A673 (cell line): ENCODE results near the gene NT5M.

ENCODE experiments used
- CTCF ChIP-seq: fragments of 300-800, 200-600 bp; sonication (generic); conservative IDR thresholded peaks from 2 replicates; pipeline ENCODE4 v1.5.1; 2017; ENCODE audit warnings: low read depth, mild to moderate bottlenecking, antibody characterized with exemption, low read length, moderate library complexity, mixed read lengths
- EZH2 ChIP-seq: fragments of 200-600 bp; sonication (generic); IDR thresholded peaks from 2 replicates; pipeline ENCODE4 v1.6.1; 2017; ENCODE audit warnings: borderline replicate concordance, low read depth, mild to moderate bottlenecking, mixed read lengths, antibody characterized with exemption, low read length; ENCODE audit not compliant: poor library complexity, severe bottlenecking

- TF ChIP-seq CTCF (peak; percentile 42), EZH2 (no peak)
These were observed 33.0 kb upstream of the NT5M start for GRCh38 chr17:17269926-17270773.
